GM18519 (cell line): ENCODE results near the gene BAD.

Experiments
- ATAC-seq: cut with Tn5 transposase; IDR thresholded peaks from one replicate; pipeline ENCODE4 v1.9.1; 2021; ENCODE audit warnings: mild to moderate bottlenecking, moderate library complexity; ENCODE audit not compliant: unreplicated experiment, low FRiP score

The BAD gene

DNA sequence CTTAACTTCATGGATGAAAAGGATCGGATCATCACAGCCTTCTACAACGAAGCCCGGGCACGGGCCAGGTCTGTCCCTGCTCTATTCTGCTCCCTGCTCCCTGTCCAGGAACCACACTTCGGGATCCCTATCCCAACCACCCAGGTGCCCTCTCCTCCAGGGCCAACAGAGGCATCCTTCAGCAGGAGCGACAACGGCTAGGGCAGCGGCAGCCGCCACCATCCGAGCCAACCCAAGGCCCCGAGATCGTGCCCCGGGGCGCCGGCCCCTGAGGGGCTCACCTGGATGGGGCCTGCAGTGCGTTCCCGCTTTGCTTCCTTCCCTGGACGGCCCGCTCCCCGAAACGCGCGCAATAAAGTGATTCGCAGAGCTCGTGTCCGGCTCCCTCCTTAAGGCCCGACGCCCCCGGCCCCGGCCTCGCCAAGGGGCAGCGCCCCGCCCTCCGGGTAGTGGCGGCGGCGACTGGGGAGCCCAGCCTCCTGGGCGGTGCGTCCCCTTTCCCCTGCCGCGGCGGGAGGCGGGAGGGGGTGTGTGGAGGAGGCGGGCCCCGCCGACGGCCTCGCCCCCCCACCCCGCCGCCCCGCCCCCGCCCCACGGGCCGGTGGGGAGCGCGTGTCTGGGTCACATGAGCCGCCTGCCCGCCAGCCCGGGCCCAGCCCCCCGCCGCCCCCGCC, 50.4 kb downstream of the BAD start, which contains the start of gene VEGFB:
TSS of gene VEGFB (plus strand) at position 672 of the 674 bp plus-strand sequence. CDS start 250 bp downstream, outside the sequence.
- no peak for ATAC-seq

GRCh38 chr11:64232967-64233315, 51.5 kb downstream of the BAD start:
- ATAC-seq, result no peak

GRCh38 chr11:64232182-64232966, 52.1 kb downstream of the BAD start:
- ATAC-seq, result no peak

- no peak for ATAC-seq
Observed at GRCh38 chr11:64231546-64231945, 52.9 kb downstream of the BAD start.

DNA sequence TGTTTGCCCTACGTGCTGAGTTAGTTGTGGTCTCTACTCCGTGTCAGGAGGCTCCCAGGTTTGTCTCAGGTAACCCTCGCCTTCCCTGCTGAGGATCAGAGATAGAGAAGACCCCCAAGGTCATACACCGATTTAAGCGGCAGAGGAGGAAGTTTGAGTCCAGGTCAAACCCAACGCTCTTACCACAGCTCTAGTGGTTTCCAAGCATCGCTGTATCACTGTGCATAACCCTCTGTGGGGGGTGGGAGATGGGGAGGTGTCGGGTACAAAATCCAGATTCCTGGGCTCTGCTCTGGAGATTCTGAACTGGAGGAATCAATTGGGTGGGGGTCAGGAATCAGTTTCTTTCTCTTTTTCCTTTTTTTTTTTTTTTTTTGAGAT, 53.5 kb downstream of the BAD start:
- no peak for ATAC-seq

DNA sequence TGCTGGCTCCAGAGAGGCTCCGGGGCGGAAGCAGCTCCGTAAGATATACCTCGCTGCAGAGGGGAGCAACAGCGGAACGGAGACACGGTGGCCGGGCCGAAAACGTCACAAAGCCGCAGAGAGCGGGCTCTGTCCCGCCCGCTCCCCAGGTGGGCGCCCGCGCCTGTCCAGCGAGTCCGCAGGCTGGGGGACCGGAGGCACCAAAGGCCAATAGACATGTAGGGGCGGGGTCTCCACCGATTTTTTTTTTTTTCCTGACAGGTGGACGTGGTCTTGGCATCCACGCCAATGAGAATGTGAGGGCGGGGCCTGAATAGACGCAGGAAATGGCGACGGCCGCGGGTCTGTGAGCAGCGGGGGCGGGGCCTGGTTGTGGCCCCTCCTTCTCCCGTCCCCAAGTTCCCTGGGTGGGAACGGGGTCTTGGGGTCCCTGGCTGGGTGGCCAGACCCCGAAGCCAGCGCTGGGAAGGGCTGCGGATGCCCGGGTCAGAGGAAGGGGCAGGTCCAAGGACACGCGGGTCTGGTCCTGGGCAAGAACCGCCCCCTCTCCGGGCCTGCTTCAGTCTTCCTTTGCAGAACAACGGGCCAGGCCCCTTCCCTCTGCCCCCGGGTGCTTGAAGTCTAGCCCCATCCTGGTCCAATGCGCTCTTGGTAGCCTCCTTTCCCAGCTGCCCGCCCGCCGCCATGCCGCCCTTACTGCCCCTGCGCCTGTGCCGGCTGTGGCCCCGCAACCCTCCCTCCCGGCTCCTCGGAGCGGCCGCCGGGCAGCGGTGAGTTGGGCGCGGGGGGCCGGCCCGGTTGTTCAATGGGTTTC, 54.1 kb downstream of the BAD start, which contains the start of gene DNAJC4:
TSS of gene DNAJC4 (plus strand) at position 378 of the 814 bp plus-strand sequence. CDS start at position 685, 307 bp downstream.
- no peak for ATAC-seq

DNA sequence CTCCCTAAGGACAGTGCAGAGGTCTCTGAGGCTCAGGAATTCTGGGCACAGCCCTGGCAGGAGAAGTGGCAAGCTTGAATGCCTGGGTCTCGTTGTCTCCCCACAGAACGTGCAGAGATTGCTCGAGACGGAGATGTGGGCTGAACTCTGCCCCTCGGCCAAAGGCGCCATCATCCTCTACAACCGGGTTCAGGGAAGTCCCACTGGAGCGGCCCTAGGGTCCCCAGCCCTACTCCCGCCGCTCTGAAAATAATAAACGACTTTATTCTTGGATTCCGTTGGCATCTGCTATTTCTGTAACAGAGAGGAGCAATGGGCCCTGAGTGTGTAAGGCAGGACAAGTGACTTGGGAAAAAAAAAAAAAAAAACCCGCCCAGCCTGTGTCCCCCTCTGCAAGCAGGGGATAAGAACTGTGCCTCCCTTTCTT, 54.7 kb downstream of the BAD start:
- ATAC-seq, result no peak

DNA sequence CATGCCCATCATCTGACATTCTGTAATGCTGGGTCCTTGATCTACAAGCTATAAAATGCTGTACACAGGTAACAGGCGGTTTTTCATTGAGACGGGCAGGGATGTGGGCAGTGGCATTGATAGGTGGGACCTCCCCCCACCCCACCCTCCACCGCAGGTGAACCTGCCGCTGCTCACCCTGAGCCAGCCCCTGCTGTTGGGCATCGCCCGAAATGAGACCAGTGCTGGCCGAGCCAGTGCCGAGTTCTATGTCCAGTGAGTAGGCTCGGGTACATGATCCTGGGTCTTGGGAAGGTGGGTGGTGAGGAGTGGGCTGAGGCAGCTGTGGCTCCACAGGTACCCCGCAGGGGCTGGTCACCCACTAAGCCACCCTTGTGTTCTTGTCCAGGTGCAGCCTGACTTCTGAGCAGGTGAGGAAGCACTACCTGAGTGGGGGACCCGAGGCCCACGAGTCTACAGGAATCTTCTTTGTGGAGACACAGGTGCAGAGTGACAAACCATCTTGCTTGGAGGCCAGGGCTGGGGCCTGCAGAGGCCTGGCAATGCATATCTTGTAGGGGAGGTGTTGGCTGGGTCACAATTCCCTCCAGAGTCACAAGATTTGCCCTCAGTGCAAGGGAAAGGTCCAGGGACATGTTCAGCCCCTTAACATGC, 55.2 kb downstream of the BAD start:
- ATAC-seq, result no peak

DNA sequence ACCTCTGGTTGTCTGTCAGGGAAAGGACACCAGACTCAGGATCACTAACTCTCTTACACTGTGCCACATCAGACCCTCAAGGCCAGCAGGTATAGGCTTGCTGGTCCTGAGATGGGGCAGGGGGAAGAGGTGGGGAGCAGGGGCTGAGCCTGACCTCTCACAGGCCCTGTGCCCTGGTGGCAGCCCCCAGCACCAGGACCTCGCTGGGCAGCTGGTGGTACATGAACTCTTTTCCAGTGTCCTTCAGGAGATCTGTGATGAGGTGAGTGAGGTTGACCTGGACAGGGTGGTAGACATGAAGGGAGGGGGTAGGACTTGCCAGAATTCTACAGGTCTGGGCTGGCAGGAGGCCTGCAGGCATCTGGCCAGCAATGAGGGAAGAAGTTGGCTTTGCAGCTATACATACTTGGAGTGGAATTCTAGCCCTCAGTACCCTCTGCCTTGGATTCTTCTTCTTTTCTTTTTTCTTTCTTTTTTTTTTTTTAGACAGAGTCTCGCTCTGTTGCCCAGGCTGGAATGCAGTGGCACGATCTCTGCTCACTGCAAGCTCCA, 57.0 kb downstream of the BAD start:
- ATAC-seq, result no peak

- ATAC-seq, result no peak
Observed at GRCh38 chr11:64226507-64227051, 57.9 kb downstream of the BAD start.

- no peak for ATAC-seq
Observed at GRCh38 chr11:64225608-64226506, 58.6 kb downstream of the BAD start, which contains the start of the genes NUDT22 and TRPT1. TSS of gene NUDT22 (plus strand) at chr11:64226274. CDS start at chr11:64226653, 379 bp downstream. TSS of gene TRPT1 (minus strand) at chr11:64226186. CDS start at chr11:64225860, 326 bp downstream.

DNA sequence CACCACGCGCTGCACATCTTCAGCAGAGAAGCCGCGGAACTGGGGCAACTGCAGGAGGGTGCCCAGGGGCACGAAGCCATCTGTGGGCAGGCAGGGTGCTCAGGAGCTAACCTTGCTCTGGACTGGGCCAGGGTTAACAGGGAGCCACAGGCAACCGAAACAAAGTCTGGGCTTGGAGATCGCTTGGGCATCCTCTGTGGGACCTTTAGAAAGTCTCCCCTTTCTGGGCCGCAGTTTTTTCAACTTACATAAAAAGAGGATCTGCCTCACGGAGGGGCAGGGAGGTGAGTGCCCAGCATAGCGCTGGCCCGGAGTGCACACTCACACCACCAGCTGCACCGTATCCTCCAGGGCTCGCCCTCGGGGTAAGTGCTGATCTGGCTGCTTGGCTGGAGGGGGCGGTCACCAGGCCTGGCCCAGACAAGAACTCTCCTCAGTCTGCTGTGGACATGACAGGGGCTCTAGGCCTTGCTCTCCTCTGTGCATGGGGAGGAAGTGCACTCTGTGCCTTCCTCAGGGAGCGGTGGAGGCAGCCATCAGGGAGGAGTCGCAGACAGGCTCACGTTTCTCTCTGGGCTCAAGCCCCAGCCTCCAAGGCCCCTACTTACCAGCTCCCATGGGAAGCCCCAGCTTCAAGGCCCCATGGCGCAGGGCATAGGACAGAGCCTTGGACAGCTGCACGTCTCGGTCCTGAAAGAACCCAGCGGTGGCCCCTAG, 59.4 kb downstream of the BAD start:
- ATAC-seq, result no peak

GRCh38 chr11:64224151-64224890, 60.1 kb downstream of the BAD start:
- no peak for ATAC-seq

DNA sequence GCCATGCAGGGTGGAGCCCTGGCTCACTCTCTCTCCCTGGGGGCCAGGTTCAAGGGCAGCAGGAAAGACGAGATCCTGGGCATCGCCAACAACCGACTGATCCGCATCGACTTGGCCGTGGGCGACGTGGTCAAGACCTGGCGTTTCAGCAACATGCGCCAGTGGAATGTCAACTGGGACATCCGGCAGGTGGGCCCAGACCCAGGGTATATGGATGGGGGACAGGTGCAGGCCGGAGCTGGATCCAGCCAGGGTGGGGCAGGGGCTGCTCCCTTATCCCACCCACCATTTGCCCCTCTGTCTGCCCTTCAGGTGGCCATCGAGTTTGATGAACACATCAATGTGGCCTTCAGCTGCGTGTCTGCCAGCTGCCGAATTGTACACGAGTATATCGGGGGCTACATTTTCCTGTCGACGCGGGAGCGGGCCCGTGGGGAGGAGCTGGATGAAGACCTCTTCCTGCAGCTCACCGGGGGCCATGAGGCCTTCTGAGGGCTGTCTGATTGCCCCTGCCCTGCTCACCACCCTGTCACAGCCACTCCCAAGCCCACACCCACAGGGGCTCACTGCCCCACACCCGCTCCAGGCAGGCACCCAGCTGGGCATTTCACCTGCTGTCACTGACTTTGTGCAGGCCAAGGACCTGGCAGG, 61.3 kb downstream of the BAD start:
- ATAC-seq, result no peak

GRCh38 chr11:64222651-64223000, 61.8 kb downstream of the BAD start:
- ATAC-seq, result no peak

DNA sequence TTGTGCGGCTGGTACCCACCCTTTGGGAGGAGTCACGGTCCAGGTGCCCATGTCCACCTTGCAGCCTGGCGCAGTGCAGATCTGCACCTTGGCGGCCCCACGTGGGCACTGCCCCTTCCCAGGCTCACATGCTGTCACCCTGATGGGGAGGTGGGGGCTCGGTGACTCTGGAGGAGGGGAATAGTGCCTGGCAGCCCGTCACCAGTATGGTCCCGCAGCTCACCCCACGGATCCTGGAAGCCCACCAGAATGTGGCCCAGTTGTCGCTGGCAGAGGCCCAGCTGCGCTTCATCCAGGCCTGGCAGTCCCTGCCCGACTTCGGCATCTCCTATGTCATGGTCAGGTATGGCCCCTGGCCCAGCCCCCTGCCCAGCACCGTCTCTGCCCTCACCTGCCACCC, 63.7 kb downstream of the BAD start:
- ATAC-seq, result no peak

DNA sequence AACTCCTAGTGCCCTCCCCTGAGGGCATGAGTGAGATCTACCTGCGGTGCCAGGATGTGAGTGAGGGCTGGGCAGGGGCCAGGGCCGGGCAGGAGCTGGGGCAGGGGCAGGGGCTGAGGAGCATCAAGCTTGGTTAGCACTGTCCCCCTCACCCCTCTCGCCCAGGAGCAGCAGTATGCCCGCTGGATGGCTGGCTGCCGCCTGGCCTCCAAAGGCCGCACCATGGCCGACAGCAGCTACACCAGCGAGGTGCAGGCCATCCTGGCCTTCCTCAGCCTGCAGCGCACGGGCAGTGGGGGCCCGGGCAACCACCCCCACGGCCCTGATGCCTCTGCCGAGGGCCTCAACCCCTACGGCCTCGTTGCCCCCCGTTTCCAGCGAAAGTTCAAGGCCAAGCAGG, 64.2 kb downstream of the BAD start:
- no peak for ATAC-seq
